ENCODE measurements around the gene GLDC.

- TF ChIP-seq POLR2A (IDR thresholded peaks at IDR 0.05), result no peak
- no peak for TF ChIP-seq CTCF (IDR thresholded peaks at IDR 0.05)
Observed at GRCh38 chr9:6633378-6633777, 12.2 kb downstream of the GLDC start.

Measured in lower leg skin (tissue), 3 donors.